Measurements from ENCODE around the gene ZNF260.

The ZNF260 gene

GRCh38 chr19:36489118-36489919 is 38.8 kb downstream of the ZNF260 start, which contains the start of gene ZNF566:
ZNF566 (minus strand) TSS chr19:36489561; CDS start chr19:36476557, 13,004 bp downstream.
- peak; percentile 68 for FAIRE-seq

DNA sequence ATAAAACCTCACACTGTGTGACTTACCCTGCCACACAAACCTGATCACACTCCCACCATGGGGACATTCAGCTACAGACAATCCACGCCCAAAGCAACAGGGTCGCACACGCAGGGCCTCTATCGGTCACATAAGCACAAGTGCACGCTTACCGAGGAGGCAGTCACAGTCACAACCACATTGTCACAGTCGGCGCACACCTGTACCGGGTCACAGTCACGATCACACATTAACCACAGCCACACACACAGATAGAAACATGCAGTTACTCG is 39.3 kb downstream of the ZNF260 start:
- no peak for FAIRE-seq

DNA sequence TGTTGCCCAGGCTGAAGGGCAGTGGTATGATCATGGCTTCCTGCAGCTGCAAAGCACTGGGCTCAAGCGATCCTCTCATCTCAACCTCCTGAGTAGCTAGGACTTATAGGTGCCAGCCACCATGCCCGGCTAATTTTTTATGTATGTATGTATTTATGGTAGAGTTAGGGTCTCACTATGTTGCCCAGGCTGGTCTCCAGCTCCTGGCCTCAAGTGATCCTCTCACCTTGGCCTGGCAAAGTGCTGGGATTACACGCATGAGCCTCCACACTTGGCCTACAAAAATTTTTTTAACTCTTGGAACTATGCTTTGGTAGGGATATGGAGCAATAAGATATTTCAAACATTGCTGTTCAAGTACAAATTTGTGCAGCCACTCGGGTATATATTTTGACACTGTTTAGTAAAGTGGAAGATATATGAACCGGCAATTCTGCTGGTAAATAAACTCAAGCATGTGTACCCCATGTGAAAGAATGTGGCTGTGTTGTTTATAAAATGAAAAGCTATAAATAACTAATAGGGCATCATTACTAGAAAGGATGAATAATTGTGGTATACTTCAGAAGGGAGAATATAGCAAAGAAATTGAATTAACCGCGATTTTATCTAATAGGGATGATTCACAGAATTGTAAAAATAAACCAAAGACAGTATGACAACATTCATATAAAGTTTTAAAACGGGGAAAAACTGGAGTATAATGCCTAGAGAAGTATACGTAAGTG is 39.8 kb downstream of the ZNF260 start:
- no peak for FAIRE-seq

GRCh38 chr19:36483653-36484052 is 44.4 kb downstream of the ZNF260 start:
- FAIRE-seq = no peak

DNA sequence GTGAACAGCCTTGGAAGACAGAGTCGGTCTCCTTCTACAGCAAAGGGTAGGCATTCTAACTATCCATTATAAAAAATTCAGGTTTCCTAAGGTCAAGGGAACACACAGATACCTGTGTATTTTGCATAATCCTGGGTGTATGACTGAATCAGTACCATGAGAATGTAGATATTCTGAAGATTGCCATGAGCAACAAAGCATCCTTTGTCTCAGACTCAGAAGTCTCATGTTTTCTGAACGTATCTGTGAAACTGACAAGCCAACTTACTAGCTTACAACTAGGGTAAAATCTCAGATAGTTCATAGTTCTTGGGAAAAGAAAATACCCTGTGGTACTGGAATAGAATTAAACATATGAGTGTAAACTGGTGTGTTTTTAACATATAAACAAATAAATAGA is 45.2 kb downstream of the ZNF260 start:
- no peak for FAIRE-seq

Measured in A204.1 (cell line).